K562 (cell line): ENCODE data around the gene SCRN1. TPM values are rescaled to one million over a fixed set of nuclear protein-coding genes. Genes with fewer than 3 reads are reported as not detected.

Experiments used
- ARHGAP35 ChIP-seq: fragments of 450-650 bp; IDR thresholded peaks from 2 replicates; pipeline ENCODE4 v1.6.1; 2018; ENCODE audit not compliant: partially characterized antibody
- BRCA1 ChIP-seq, 2 experiments: fragments of 450-650 bp in 1 of 2; sonication (generic) in 1 of 2; formaldehyde crosslinking in 1 of 2; IDR thresholded peaks; 2 replicates each; pipeline versions ENCODE4 v1.5.0 to v1.6.1; 2017 to 2020; ENCODE audit warnings: mild to moderate bottlenecking in 1 of 2, missing genetic modification reagents in 1 of 2
- CBFA2T2 ChIP-seq: fragments of 450-650 bp; conservative IDR thresholded peaks from 2 replicates; pipeline ENCODE4 v1.6.1; 2017; ENCODE audit warnings: mild to moderate bottlenecking
- CBFA2T3 ChIP-seq: fragments of 450-650 bp; IDR thresholded peaks from 2 replicates; pipeline ENCODE4 v1.6.1; 2017
- CEBPZ ChIP-seq: fragments of 150-350 bp; IDR thresholded peaks from 2 replicates; pipeline ENCODE4 v1.6.1; 2014; ENCODE audit warnings: low read depth, mild to moderate bottlenecking, low read length, borderline replicate concordance
- E2F5 ChIP-seq: sonication (generic); formaldehyde crosslinking; IDR thresholded peaks from 2 replicates; pipeline ENCODE4 v1.8.0; 2022; ENCODE audit warnings: mild to moderate bottlenecking, missing genetic modification reagents
- GTF2B ChIP-seq: IDR thresholded peaks from 2 replicates; pipeline ENCODE4 v1.6.1; 2011; ENCODE audit not compliant: insufficient read length; ENCODE audit errors: extremely low read depth
- MBD1 ChIP-seq: fragments of 250-450 bp; sonication (Bioruptor Pico); IDR thresholded peaks from 2 replicates; pipeline ENCODE4 v1.8.0; 2022; ENCODE audit warnings: inconsistent platforms
- MLLT1 ChIP-seq, 2 experiments: fragments of 450-650 bp; IDR thresholded peaks; 2 replicates each; pipeline ENCODE4 v1.6.1; 2016
- NFYB ChIP-seq: IDR thresholded peaks from 2 replicates; pipeline ENCODE4 v1.6.1; 2011; ENCODE audit warnings: mild to moderate bottlenecking, moderate library complexity; ENCODE audit not compliant: insufficient read length; ENCODE audit errors: extremely low read depth
- PRDM10 ChIP-seq: fragments of 450-650 bp; IDR thresholded peaks from 2 replicates; pipeline ENCODE4 v1.6.1; 2018; ENCODE audit not compliant: partially characterized antibody
- PRMT5 ChIP-seq: sonication (generic); formaldehyde crosslinking; IDR thresholded peaks from 2 replicates; pipeline ENCODE4 v1.5.0; 2020; ENCODE audit warnings: missing genetic modification reagents
- RBM17 ChIP-seq: fragments of 200-400 bp; formaldehyde crosslinking; IDR thresholded peaks from 2 replicates; pipeline ENCODE4 v1.6.1; 2017; ENCODE audit warnings: low read depth, mild to moderate bottlenecking, low read length, borderline replicate concordance
- ZNF561 ChIP-seq: fragments of 450-650 bp; formaldehyde crosslinking; conservative IDR thresholded peaks from 2 replicates; pipeline ENCODE4 v1.4.0; 2020; ENCODE audit warnings: mild to moderate bottlenecking, moderate library complexity
- polyA plus RNA-seq, 8 experiments: library from polyadenylated mRNA; depleted of rRNA in 4 of 8; stranded (reverse) in 5 of 8; unstranded in 3 of 8; fragments of >200 nt; fragmentation: Nextera tagmentation in 2 of 8; fragmentation: Illumina TruSeq in 1 of 8; extraction: Ambion mirVana in 2 of 8; extraction: Trizol in 1 of 8; gene quantifications; 2 replicates each; pipeline versions ENCODE4 v1.2.1 to v1.2.3, GENCODE V29; 2011 to 2014; ENCODE audit warnings: inconsistent platforms in 1 of 8, missing spikeins in 1 of 8
- total RNA-seq, 7 experiments: library from RNA; depleted of rRNA in 6 of 7; stranded (reverse); fragments of >200 nt in 6 of 7; fragmentation: Illumina TruSeq in 2 of 7; extraction: Trizol in 2 of 7; gene quantifications; 2 replicates each; pipeline versions ENCODE4 v1.2.1 to v1.2.3, GENCODE V29; 2011 to 2021; ENCODE audit warnings: low replicate concordance in 1 of 7

The SCRN1 gene
- total and polyA plus RNA-seq, 9 of the 15 experiments (the other 6 are each of a cell fraction or from before 2014, with no cell fraction given): 0.13 to 1.4 (median 0.20) TPM

- TF ChIP-seq MBD1 (CRISPR knock-in tag) (no peak), CBFA2T2 (no peak), ARHGAP35 (no peak), PRDM10 (peak; percentile 73), MLLT1 (IDR thresholded peaks at IDR 0.05) (peak; percentile 43 to 87; a peak in 2 of 4 replicates), RBM17 (no peak), CBFA2T3 (peak; percentile 54), NFYB (peak; percentile 82), CEBPZ (peak; percentile 34; the same call in 1 of the 2 replicates), PRMT5 (CRISPR knock-in tag) (no peak), ZNF561 (CRISPR knock-in tag) (no peak), GTF2B (peak; percentile 78), BRCA1 (IDR thresholded peaks at IDR 0.05) (no peak), BRCA1 (CRISPR knock-in tag; IDR thresholded peaks at IDR 0.05) (no peak), E2F5 (CRISPR knock-in tag) (no peak)
These were observed 36.8 kb upstream of the SCRN1 start, which contains the start of gene FKBP14 (continued) for GRCh38 chr7:30026229-30027064.
